Mucosa of descending colon (tissue), 3 donors: ENCODE results near the gene ZC3H7B. TPM values are rescaled to one million over a fixed set of nuclear protein-coding genes. Genes with fewer than 3 reads are reported as not detected.

Experiments
- ATAC-seq: fragments of 200-7000 bp; cut with Tn5 transposase; one replicate; pipeline ENCODE4 v1.9.1; 2020; ENCODE audit warnings: mild to moderate bottlenecking, moderate library complexity
- DNase-seq, 3 donors: peaks; one replicate each; pipeline ENCODE4 v3.0.0-alpha.2; 2020
- H3K36me3 ChIP-seq: fragments of 200-600 bp; one replicate; pipeline ENCODE4 v1.8.0; 2021; ENCODE audit warnings: low read depth, mild to moderate bottlenecking
- H3K4me1 ChIP-seq: fragments of 200-600 bp; one replicate; pipeline ENCODE4 v1.8.0; 2021; ENCODE audit warnings: low read depth, mild to moderate bottlenecking
- H3K4me3 ChIP-seq: fragments of 200-600 bp; one replicate; pipeline ENCODE4 v1.8.0; 2021; ENCODE audit warnings: mild to moderate bottlenecking
- H3K9me3 ChIP-seq: fragments of 200-600 bp; one replicate; pipeline ENCODE4 v1.8.0; 2021; ENCODE audit warnings: mild to moderate bottlenecking
- intact Hi-C, 2 donors: fragments of 100-400 bp; cut with DNase I in 1 of 2; cut with micrococcal nuclease in 1 of 2; formaldehyde crosslinking; loops; one replicate each; pipeline versions ENCODE4 v1.11.0 to v1.11.1; 2022; cut with DNase I, micrococcal nuclease
- total RNA-seq, 3 donors: library from RNA; stranded (reverse); fragmentation: NEBNext Ultra II Directional in 2 of 3; extraction: Animal tissue kit (Norgen Biotek cat#: 25700) in 2 of 3; gene quantifications; one replicate each; pipeline versions ENCODE4 v1.2.1 to v1.2.4, GENCODE V29; 2021 to 2023
- TF ChIP-seq, protein P1 (sequence below): fragments of 200-600 bp; IDR thresholded peaks from one replicate; pipeline ENCODE4 v1.8.0; 2022; ENCODE audit warnings: antibody characterized with exemption, mild to moderate bottlenecking
- donor health status: DM: no; HTN: no; CAD: no; lungs with moderate emphysema.
- donor health status: DM: no; HTN: no; CAD: no.
- donor health status: DM: no; HTN: yes; CAD: no.

The ZC3H7B gene
- total RNA-seq, 3 donors from 2014 or later = 37.8 to 57.5 (median 39.3) TPM

DNA sequence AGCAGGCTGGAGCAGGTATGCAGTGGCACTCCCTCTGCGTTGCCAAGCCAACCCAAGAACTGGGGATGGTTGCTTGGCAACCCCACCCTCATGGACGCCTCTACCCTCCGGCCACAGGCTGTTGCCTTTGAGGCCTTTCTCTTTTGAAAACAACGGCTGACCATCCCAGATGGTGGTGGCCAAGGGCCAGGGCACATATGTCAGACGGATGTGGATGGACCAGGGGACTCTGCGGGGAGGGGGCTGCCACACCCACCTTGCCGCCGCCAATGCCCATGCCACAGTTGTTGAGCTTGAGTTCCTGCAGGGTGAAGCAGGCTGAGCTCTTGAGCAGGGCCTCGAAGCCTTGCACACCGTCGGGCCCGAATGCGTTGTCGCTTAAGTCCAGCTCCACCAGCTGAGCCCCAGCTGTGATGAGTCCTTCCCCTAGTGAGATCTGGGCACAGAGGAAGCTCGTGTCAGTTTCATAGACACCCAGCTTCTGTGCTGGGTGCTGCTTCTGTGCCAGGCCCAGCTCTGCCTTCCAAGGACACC is 36.9 kb upstream of the ZC3H7B start:
- ATAC-seq = no peak
- intact Hi-C loops = no loop called here
- DNase-seq = no peak
- no peaks in the 10 kb centered on the region for H3K4me1 ChIP-seq
- H3K9me3 ChIP-seq = no peaks in the 10 kb centered on the region
- peaks cover 3% of the 10 kb centered on the region for H3K36me3 ChIP-seq
- TF ChIP-seq, protein P1, sequence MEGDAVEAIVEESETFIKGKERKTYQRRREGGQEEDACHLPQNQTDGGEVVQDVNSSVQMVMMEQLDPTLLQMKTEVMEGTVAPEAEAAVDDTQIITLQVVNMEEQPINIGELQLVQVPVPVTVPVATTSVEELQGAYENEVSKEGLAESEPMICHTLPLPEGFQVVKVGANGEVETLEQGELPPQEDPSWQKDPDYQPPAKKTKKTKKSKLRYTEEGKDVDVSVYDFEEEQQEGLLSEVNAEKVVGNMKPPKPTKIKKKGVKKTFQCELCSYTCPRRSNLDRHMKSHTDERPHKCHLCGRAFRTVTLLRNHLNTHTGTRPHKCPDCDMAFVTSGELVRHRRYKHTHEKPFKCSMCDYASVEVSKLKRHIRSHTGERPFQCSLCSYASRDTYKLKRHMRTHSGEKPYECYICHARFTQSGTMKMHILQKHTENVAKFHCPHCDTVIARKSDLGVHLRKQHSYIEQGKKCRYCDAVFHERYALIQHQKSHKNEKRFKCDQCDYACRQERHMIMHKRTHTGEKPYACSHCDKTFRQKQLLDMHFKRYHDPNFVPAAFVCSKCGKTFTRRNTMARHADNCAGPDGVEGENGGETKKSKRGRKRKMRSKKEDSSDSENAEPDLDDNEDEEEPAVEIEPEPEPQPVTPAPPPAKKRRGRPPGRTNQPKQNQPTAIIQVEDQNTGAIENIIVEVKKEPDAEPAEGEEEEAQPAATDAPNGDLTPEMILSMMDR = no peak
- H3K4me3 ChIP-seq = no peak overlapping the region

DNA sequence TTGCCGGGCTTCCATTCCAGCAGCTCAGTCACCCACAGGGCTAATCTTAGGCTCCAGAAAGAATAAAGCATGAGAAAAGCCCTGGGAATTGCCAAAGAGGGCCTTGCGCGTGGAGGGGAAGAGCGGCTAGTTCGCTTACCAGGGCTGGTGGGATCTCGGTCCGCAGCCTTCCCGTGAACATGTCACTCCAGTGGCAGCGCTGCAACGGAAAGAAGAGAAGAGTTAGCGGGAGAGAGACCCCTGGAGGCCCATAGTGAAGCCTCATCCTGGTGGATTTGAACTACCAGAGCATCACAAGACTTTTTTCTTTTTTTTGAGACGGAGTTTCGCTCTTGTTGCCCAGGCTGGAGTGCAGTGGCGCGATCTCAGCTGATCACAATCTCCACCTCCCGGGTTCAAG is 33.4 kb upstream of the ZC3H7B start:
- ATAC-seq (no peak), DNase-seq (no peak)
- H3K36me3 ChIP-seq = no peaks in the 10 kb centered on the region
- no peak overlapping the region for H3K4me3 ChIP-seq
- TF ChIP-seq, protein P1 = no peak
- no peaks in the 10 kb centered on the region for H3K4me1 ChIP-seq
- intact Hi-C loops = no loop called here
- no peaks in the 10 kb centered on the region for H3K9me3 ChIP-seq

DNA sequence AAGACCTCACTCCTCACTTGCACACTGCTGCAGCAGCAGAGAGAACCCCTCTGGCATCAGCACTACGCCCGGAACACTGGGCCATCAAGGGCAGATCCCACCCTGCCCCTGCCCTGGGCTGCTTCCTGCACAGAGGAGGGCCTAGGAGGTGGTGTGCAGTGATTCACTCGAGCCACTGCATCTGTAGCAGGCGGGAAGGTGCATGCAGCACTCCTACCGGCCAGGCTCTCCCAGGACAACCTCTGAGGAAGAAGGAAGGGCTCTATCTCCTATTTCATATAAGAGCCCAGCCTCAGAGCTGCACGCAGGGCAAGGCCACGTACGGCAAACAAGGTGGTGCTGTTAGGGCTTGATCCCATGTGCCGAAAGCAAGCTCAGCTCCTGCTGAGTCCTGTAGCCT is 29.5 kb upstream of the ZC3H7B start:
- no peak overlapping the region for H3K4me3 ChIP-seq
- TF ChIP-seq, protein P1 = no peak
- no peaks in the 10 kb centered on the region for H3K4me1 ChIP-seq
- no peak for DNase-seq
- H3K9me3 ChIP-seq = no peaks in the 10 kb centered on the region
- no peak for ATAC-seq
- intact Hi-C loops = no loop called here
- H3K36me3 ChIP-seq = no peaks in the 10 kb centered on the region

DNA sequence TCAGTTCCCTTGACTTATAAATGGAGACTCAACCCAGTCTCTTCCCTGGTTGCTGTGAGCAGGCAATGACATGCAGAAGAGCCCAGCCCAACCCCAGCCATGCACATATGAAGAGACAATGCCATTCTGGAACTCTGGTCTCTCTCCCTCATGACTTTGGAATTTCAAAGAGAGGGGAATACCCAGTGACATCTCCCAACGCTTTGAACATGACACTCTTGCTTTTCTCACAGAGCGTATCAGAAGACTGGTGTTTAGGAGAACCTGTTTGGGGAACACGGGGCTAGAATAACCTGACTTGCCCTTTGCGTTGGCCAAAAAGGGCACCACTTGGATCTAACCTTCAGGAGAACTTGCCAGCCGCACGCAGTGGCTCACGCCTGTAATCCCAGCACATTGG is 28.2 kb upstream of the ZC3H7B start:
- H3K36me3 ChIP-seq = no peaks in the 10 kb centered on the region
- H3K4me3 ChIP-seq = no peak overlapping the region
- DNase-seq (no peak), ATAC-seq (no peak)
- intact Hi-C loops = no loop called here
- H3K9me3 ChIP-seq = no peaks in the 10 kb centered on the region
- no peaks in the 10 kb centered on the region for H3K4me1 ChIP-seq
- TF ChIP-seq, protein P1 = no peak

DNA sequence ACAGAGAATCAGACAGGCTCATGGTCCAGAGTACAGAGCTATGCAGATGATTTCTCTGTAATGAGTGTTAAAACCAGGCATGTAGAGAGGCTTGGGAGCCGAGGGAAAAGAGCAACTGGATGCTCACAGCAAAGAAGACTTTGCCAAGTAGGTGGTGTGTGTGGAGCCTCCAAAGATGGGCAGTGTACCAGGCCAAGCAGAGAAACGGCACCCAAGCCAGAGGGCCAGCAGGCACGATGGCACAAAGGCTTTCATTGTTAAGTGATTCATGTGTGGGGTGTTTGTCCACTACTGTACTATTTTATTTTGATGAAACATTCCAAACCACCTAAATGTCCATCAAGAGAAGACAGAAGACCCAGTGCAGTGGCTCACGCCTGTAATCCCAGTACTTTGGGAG is 26.5 kb upstream of the ZC3H7B start:
- TF ChIP-seq, protein P1 = no peak
- intact Hi-C loops = no loop called here
- Histone ChIP-seq H3K9me3 (no peaks in the 10 kb centered on the region), H3K36me3 (no peaks in the 10 kb centered on the region), H3K4me1 (no peaks in the 10 kb centered on the region), H3K4me3 (no peak overlapping the region)
- ATAC-seq = no peak
- DNase-seq = no peak

DNA sequence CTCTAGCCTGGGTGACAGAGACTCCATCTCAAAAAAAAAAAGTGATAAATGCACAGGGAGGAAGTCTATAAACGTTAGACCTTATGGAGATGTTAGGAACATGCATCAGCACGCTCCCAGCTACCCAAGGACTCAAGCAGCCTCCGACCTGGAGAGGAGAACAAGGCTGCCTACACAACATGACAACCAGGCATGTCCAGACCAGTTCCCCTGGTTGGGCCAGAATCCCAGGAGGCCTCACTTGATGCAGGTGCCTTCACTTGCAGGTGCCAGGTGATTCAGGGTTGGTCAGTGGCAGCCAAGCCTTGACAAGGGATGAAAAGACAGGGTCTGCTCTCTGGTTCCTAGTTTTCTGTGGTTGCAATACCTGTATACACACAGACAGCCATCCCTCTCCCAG is 21.3 kb upstream of the ZC3H7B start:
- Histone ChIP-seq H3K36me3 (no peaks in the 10 kb centered on the region), H3K4me3 (no peak overlapping the region), H3K9me3 (no peaks in the 10 kb centered on the region), H3K4me1 (peaks cover 5% of the 10 kb centered on the region)
- no peak for DNase-seq
- TF ChIP-seq, protein P1 = no peak
- ATAC-seq = no peak
- intact Hi-C loops = no loop called here
